Measurements from ENCODE around the gene WDR75. TPM values are rescaled to one million over a fixed set of nuclear protein-coding genes. Genes with fewer than 3 reads are reported as not detected.

The WDR75 gene
- total and polyA plus RNA-seq, 4 donors = 16.3 to 50.1 (median 23.2) TPM

DNA sequence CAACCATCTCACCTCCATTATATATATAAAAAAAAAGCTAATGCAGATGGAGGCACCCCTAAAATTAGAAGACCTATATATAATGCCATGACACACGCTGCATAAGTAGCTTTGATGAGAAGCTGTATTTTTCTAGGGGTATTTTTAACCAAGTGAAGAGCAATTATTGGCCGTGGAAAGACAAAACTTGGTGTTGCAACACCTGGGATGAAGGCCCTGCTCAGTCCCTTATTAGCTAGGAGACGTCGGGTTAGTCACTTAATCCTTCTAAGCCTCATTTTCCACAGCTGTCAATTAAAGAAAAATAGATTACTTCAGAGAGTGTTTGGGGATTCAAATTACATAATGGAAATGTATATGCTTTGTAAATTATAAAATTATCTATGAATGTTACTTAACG lies 63.0 kb downstream of the WDR75 start:
- no peaks in the 10 kb centered on the region for H3K27me3 ChIP-seq (ENCODE audit: control insufficient read depth in 3 of 3, insufficient read depth in 3 of 3, low read length in 2 of 3)
- no peak overlapping the region for H3K4me3 ChIP-seq
- WGBS, 2 donors = 86 to 91% methylated on average over 5 of the region's 5 CpGs
- TF ChIP-seq, protein P1, sequence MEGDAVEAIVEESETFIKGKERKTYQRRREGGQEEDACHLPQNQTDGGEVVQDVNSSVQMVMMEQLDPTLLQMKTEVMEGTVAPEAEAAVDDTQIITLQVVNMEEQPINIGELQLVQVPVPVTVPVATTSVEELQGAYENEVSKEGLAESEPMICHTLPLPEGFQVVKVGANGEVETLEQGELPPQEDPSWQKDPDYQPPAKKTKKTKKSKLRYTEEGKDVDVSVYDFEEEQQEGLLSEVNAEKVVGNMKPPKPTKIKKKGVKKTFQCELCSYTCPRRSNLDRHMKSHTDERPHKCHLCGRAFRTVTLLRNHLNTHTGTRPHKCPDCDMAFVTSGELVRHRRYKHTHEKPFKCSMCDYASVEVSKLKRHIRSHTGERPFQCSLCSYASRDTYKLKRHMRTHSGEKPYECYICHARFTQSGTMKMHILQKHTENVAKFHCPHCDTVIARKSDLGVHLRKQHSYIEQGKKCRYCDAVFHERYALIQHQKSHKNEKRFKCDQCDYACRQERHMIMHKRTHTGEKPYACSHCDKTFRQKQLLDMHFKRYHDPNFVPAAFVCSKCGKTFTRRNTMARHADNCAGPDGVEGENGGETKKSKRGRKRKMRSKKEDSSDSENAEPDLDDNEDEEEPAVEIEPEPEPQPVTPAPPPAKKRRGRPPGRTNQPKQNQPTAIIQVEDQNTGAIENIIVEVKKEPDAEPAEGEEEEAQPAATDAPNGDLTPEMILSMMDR (IDR thresholded peaks at IDR 0.05; ENCODE audit: control extremely low read depth, extremely low read depth) = no peak
- H3K36me3 ChIP-seq (ENCODE audit: control insufficient read depth in 4 of 4, insufficient read depth in 4 of 4, low read length in 4 of 4) = no peaks in the 10 kb centered on the region
- no peak overlapping the region for H3K9ac ChIP-seq (ENCODE audit: insufficient read depth in 1 of 2, low read length in 2 of 2)
- H3K9me3 ChIP-seq (ENCODE audit: control insufficient read depth in 4 of 4, insufficient read depth in 3 of 4, low read length in 3 of 4) = no peaks in the 10 kb centered on the region
- ATAC-seq (ENCODE audit: insufficient read depth, low FRiP score) = no peak
- DNase-seq = no peak
- no peak overlapping the region for H3K27ac ChIP-seq (ENCODE audit: low read depth in 1 of 2, low read length in 1 of 2)
- peaks cover 0 to 18% (median 0%) of the 10 kb centered on the region in 5 donors for H3K4me1 ChIP-seq (ENCODE audit: control insufficient read depth in 5 of 5, insufficient read depth in 5 of 5, low read length in 5 of 5)

DNA sequence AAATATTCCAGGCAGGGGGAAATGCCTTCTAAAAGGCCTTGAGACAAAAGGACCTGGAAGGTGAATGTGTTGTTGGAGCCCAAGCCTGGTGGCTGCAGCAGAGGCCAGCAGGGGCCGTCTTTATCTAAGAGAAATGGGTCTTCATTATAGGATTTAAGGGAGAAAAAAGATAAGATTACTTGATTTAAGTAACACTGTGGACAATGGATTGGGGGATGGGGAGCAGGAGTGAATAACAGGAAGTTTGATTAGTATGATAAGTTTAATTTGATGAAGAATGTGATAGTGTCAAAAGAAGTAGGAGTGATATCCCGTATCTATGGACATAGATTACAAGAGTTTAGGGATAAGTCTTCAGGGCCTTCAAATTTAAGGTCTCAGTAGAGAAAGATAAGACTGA lies 64.2 kb downstream of the WDR75 start:
- H3K36me3 ChIP-seq (ENCODE audit: control insufficient read depth in 4 of 4, insufficient read depth in 4 of 4, low read length in 4 of 4) = no peaks in the 10 kb centered on the region
- no peak overlapping the region for H3K4me3 ChIP-seq
- ATAC-seq (ENCODE audit: insufficient read depth, low FRiP score) = no peak
- no peak overlapping the region for H3K9ac ChIP-seq (ENCODE audit: insufficient read depth in 1 of 2, low read length in 2 of 2)
- WGBS, 2 donors = 70 to 74% methylated on average over 2 of the region's 2 CpGs
- DNase-seq = no peak
- no peaks in the 10 kb centered on the region for H3K9me3 ChIP-seq (ENCODE audit: control insufficient read depth in 4 of 4, insufficient read depth in 3 of 4, low read length in 3 of 4)
- H3K27ac ChIP-seq (ENCODE audit: low read depth in 1 of 2, low read length in 1 of 2) = no peak overlapping the region
- TF ChIP-seq, protein P1 (IDR thresholded peaks at IDR 0.05; ENCODE audit: control extremely low read depth, extremely low read depth) = no peak
- H3K4me1 ChIP-seq (ENCODE audit: control insufficient read depth in 5 of 5, insufficient read depth in 5 of 5, low read length in 5 of 5) = peaks cover 0 to 18% (median 0%) of the 10 kb centered on the region in 5 donors
- no peaks in the 10 kb centered on the region for H3K27me3 ChIP-seq (ENCODE audit: control insufficient read depth in 3 of 3, insufficient read depth in 3 of 3, low read length in 2 of 3)

DNA sequence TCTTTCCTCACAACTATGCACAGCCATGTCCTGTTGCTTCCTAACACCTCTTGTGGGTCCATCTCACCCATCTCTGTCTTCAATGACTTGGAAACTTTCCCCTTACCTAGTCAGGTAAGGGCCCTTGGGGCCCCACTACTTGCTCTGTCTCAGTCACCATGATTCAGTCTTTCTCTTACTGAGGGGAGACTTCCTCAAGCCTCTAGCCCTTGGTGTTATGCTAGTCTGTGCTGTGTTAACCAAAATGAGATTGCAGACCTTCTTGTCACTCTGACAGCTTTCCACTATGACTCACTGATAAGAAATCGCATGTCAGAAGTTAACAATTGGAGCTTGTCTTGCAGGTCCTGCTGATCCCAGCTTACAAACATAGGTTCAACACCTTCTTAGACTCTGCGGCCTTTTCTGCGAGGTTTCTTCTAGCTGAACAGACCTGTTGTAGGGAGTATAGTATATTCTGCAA lies 65.3 kb downstream of the WDR75 start:
- H3K36me3 ChIP-seq (ENCODE audit: control insufficient read depth in 4 of 4, insufficient read depth in 4 of 4, low read length in 4 of 4) = no peaks in the 10 kb centered on the region
- DNase-seq (no peak), ATAC-seq (ENCODE audit: insufficient read depth, low FRiP score) (no peak)
- H3K4me3 ChIP-seq = no peak overlapping the region
- TF ChIP-seq, protein P1 (IDR thresholded peaks at IDR 0.05; ENCODE audit: control extremely low read depth, extremely low read depth) = no peak
- 80 to 81% methylated on average over 3 of the region's 3 CpGs for WGBS, 2 donors
- H3K9me3 ChIP-seq (ENCODE audit: control insufficient read depth in 4 of 4, insufficient read depth in 3 of 4, low read length in 3 of 4) = no peaks in the 10 kb centered on the region
- H3K27me3 ChIP-seq (ENCODE audit: control insufficient read depth in 3 of 3, insufficient read depth in 3 of 3, low read length in 2 of 3) = no peaks in the 10 kb centered on the region
- no peak overlapping the region for H3K9ac ChIP-seq (ENCODE audit: insufficient read depth in 1 of 2, low read length in 2 of 2)
- H3K27ac ChIP-seq (ENCODE audit: low read depth in 1 of 2, low read length in 1 of 2) = no peak overlapping the region
- H3K4me1 ChIP-seq (ENCODE audit: control insufficient read depth in 5 of 5, insufficient read depth in 5 of 5, low read length in 5 of 5) = peaks cover 0 to 22% (median 0%) of the 10 kb centered on the region in 5 donors
